Uterus (tissue), 2 donors: ENCODE measurements around the gene PPIH.

Source experiments
- CTCF ChIP-seq, 4 experiments: fragments of 200-600 bp in 2 of 4; fragments of 450-650 bp in 2 of 4; sonication (generic) in 2 of 4; IDR thresholded peaks; one replicate each; pipeline ENCODE4 v1.5.1; 2016 to 2019; ENCODE audit warnings: antibody characterized with exemption in 4 of 4, mild to moderate bottlenecking in 2 of 4, moderate library complexity in 1 of 4
- POLR2A ChIP-seq, 2 donors: fragments of 450-650 bp; IDR thresholded peaks; one replicate each; pipeline ENCODE4 v1.6.1; 2016; ENCODE audit warnings: antibody characterized with exemption in 2 of 2, mild to moderate bottlenecking in 1 of 2, moderate library complexity in 1 of 2

DNA sequence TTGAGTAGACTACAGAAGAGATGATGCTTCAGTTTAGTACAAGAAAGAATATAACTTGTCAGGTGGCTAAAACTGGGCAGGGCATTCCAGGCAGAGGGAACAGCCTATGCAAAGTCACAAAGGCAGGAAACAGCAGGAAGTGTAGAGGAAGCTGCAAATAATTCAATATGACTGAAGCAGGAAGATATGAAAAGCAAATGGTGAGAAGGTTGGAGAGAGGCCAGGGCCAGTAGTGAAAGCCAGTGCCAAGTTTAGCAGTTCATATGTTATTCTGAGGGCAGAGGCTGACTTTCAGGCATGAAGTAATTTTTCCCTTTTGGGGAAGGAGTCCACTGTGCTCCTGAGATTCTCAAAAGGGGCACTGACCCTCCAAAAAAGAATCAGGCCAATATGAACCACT is 16.0 kb downstream of the PPIH start:
- no peak for TF ChIP-seq CTCF (IDR thresholded peaks at IDR 0.05)
- no peak for TF ChIP-seq POLR2A (IDR thresholded peaks at IDR 0.05)
